DMS53 treated with DMSO at 0.1 percent for 48 hours (cell line): ENCODE measurements around the gene PLEKHA3.
"Not testable (repeated sequence)": the region's sequence is repeated elsewhere in the genome, so short reads cannot be mapped to it uniquely, and the experiment has no call there.

Source experiments
- DNase-seq: peaks from one replicate; lab custom pipeline; 2025; ENCODE audit not compliant: unreplicated experiment; lab: John Stamatoyannopoulos, UW

PLEKHA3 gene

DNA sequence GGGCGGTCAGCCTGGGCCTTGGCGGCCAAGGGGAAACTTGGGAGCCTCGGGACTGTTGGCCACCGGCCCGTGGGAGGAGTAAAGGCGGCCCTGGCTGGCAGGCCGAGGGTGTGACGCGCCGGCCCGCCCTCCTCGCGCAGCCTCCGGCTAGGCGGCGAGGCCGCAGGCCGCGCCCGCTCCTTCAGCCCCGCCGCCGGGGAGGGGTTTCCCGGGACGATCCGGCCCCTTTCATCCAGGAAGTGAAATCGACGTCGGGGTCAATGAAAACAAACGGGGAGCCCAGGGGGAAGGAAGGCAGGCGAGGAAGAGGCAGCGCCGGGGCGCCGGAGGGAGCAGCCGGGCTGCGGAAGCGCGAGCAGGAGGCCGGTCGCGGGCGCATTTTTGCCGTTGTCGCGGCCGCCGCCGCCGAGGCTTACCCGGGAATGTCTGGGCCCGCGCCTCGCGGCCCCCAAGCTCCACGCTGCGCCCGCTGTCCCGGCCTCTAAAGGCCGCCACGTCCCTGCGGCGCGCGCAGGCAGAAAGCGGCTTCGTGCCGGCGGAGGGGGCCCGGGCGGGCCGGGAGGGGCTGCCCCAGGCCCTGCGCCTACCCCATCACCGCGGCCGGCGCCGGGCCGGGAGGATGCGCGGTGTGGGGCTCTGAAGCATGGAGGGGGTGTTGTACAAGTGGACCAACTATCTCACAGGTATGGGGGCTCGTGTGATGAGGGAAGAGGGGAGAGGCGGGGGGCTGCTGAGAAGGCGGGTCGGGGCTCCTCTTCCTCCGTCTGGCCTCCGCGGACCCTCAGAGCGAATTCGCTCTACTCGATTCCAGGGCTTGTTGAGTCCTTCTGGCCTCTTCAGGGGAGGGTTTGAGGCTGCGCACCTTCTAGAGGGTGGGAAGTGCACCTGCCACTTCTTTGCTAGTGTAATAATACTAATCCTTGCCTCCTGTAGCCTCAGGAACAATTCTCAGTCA lies at the start of gene PLEKHA3:
PLEKHA3 (plus strand) TSS at position 231 of the 955 bp plus-strand sequence; CDS start at position 644, 413 bp downstream.
- DNase-seq: peak; percentile 98

DNA sequence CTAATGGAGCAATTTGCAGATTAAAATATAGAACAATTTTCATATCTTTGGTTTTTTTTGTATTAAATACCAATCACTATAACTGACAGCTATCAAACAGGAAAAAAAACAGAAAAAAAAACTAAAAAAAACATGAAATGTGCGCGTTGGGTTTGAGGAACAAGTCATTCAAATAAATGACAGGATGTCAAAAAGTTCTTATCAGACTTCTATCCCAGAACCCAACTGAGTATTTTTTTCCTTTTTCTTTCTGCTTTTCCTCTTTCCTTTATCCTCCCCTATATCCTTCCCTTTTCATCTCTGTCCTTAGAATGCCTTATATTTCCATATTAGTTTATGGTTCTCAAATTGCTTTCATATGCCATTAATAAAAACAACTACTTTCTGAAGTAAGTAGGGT lies 43.6 kb upstream of the PLEKHA3 start:
- no peak for DNase-seq

DNA sequence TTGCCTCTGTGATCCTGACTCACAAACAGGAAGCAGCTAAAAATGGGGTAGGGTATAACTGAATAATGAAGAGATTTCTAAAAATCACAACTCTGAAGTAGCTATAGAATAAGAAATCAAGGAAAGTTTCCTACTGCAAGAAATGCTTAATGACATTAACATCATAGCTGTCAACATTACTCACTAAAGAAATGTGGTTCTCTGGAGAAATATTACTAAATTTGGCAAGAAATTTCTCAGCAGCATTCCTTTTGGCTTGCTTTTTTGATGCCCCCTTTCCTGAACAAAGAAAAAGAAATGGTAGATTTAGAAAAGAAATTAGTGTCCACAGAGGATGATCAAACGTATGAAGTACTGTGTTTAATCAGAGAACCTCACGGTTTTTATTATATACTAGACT lies 38.8 kb upstream of the PLEKHA3 start:
- no peak for DNase-seq

DNA sequence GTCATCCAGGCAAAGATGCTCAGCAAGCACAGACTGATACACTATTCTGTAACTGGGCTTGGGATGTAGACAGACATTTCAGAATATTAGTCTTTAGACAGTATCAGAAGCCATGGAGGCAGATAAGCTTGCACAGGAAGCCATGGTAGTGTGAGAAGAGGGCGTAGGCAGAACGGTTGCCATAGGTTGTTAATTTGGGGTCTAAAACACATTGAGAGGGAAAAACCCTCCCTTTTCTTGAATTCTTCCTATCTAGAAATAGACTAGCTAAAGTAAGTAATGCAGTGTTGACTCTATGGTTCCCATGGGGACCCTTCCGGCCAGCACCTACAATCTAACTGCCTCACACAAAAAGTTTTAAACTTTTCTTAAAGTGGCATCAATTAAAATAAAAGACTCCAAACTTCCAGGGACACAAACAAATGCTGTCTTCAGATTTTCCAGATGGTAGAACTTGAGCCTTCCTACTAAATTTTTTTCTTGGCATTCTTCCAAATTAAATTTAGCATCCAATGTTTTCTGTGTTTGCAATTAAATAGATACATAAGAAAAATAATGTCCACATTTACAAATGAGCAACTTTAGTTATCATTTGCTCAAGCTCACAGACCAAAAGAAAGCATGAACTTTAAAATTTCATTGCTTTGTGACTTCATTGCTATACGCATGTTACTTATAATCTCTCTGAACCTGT lies 31.1 kb upstream of the PLEKHA3 start:
- no peak for DNase-seq

DNA sequence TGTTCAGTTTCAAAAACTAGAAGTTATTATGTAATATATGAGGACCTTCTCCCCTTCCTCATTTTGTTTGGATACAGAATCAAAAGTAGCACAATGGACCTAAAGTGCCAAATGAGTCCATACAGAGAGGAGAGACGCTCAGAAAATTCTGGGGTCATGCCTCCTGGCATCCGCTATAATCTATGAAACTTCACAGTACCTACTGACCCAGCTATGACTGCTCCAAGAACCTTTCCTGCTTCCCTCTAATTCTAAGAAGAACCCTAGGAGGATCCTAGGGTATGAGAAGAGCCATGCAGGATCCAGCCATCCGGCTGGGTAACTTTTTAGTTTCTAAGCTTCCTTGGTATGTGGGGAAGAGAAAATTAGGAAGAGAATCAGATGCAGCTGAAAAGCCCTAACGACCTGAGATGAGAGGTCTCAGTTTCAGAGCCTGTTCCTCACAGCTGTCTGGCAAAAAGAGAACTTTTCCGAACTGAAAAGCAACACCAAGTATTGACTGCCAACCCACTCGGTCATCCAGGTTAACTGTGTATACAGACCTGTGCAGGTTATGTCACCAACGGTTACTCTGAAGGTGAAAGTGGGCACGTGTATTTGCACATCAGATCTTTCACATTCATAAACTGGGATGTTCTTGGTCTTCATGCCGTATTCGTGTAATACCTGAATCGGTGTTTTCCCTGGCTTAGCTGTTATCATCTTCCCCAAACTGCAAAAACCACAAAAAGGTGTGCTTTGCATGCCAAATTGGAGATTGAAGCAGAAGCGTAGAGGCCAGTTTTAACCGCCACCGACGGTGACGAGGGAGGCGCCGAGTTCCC lies 30.3 kb upstream of the PLEKHA3 start:
- DNase-seq: peak; percentile 68

DNA sequence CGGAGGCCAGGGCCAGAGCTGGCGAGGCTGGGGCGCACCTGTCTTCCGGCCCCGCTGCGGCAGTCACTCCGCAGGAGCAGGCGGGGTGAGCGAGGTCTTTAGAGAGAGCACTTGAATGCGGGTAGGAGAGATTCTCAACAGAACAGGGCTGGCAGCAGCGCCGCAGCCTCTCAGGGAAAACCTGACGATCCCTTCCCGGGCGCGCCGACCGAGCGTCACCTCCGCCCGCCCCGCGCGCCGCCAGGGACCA lies 29.8 kb upstream of the PLEKHA3 start:
- DNase-seq: peak; percentile 88

DNA sequence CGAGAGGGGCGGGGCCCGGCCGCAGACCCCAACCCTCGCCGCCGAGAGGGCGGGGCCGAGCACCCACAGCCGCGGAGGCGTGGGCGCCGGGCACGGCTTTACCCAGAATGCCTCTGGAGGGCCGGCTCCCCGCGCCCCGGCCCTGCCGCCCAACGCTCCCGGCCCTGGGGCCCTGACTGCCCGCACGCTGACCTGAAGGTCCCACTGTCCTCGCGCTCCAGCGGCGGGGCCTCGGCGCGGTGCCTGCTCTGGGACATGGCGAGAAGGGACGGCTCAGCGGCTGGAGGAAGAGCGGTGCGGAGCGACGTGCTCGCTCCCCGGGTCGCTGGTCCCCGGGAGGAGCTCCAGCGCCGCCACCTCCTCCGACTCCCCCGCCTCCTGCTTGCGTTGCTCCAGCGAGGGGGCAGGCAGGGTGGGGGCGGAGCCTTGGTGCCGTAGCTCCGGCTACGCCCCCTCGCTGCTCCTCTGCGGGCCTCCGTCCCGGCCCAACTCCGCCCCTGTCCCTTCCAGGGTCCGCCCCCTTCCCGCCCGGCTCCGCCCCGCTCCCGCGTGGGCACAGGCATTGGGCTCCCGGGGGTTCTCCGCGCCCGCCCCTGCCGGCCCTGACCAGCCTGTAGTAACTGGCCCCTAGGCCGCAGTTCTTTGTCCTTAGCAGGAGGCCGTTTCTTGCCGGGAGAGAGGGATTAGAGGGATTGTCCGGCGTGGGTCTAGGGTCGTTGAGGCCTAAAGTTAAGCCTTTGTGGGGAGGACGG lies 29.3 kb upstream of the PLEKHA3 start, which contains the start of the genes PJVK and PRKRA:
PJVK (plus strand) TSS at position 605 of the 752 bp plus-strand sequence. CDS start 2,032 bp downstream, outside the sequence.
PRKRA (minus strand) TSS at position 402 of the 752 bp plus-strand sequence; CDS start at position 257, 145 bp downstream.
- DNase-seq: peak; percentile 96

DNA sequence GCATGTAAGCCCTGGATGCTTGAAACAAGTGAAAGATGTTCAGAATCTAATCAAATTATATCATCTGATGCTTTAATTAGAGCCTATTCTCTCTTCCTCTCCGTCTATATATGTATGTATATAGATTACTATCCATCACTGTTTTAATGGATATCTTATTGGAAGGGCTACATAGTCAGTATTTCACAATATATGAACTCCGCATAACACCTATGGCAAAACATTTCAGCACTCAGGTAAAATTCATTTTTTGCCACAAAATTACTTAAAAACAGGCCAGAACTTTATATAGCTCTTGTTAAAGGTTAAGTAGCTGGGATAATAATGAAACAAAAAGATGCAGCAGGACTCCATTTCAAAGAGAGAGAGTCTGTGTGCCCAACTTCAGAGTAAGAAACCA lies 27.9 kb upstream of the PLEKHA3 start:
- DNase-seq: no peak

DNA sequence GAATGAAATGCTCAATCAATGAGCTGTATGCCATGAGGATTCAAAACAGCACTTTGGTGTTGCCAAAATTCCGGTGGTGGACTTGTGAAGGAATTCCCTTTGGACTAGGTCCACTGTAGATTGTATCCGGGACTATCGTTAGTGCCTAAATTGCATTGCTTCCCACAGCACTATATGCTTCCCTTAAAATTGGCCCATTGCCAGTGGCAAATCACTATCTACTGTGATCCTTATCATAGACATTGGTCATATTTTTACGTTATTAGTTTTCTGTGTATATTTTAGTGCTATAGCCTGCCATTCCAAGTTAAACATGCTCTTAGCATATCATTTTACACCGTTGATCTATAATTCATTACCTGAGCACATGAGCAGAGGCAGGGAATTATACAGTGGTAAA lies 27.4 kb upstream of the PLEKHA3 start:
- no peak for DNase-seq

DNA sequence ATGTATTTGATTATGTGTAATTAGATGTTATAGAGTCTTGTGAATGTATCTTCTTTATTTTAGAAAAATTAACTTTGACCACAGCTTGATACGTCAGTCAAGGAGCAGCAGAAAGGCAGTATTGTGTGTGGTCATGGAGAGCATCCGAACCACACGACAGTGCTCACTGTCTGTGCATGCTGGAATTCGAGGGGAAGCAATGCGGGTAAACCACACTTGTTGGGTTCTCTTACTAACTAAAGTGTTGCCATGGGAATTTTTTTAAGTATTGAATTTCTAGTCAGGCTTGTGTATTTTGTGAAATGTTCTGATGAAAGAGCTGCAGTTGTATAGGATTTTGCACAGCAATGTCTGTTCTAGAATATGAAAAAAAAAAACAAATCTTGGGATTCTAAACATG lies 24.3 kb upstream of the PLEKHA3 start:
- DNase-seq: no peak

DNA sequence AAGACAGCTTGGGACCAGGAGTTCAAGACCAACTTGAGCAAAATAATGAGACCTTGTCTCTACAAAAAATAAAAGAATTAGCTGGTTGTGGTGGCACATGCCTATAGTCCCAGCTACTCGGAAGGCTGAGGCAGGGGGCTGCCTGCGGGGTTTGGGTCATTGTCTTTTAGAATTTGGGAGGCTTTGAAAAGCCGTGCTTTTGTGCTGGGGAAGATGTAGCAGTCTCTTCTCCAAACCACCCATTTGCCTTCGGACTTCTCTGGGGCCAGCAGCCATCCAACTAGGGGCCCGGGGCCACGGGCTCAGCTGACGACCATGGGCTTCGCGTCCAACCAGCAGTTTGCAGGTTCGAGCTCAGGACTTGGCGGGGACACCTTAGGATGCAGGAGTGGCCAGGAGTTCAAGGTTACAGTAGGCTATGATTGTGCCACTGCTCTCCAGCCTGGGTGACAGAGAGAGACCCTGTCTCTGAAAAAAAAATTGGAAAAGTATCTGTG lies 22.8 kb upstream of the PLEKHA3 start:
- DNase-seq: no peak

DNA sequence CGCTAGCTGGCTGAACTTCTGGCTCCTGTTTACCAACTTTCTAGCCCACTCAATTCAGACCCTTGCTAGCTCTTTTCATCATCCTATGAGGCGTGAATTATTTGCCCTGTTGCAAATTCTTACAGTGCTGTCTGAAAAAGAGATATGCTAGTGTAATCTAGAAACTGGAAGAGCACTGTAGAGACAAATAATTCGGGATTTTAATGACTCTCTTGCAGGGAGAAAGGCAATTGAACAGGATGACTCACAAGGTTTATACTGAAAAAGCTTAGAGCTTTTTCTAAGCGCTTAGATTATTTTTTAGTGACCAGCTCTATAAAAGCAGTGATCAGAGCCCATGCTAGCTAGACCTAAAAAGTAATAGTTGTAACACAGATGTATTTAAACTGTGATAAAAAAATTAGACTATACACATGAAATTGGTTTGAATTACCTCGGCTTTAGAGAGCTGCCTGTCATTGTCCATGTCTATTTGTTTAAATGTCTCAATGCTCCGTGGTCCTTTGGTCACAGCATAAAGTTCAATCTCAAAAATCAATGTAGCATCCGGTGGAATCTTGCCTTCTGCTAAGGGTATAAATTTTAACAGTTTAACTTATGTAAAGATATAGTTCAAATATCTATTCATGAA lies 10.9 kb upstream of the PLEKHA3 start:
- no peak for DNase-seq

DNA sequence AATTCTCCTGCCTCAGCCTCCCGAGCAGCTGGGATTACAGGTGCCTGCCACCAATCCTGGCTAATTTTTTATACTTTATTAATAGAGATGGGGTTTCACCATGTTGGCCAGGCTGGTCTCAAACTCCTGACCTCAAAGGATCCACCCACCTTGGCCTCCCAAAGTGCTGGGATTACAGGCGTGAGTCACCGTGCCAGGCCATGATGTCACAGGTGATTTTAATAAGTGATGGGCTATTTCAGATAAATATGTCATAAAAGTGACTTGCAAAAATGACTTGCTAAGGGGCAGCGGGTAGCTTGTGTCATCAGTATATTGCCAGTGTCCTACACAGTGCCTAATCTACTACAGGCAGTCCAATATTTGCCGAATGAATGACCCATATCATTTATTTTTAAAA lies 8.9 kb upstream of the PLEKHA3 start:
- not testable (repeated sequence) for DNase-seq

DNA sequence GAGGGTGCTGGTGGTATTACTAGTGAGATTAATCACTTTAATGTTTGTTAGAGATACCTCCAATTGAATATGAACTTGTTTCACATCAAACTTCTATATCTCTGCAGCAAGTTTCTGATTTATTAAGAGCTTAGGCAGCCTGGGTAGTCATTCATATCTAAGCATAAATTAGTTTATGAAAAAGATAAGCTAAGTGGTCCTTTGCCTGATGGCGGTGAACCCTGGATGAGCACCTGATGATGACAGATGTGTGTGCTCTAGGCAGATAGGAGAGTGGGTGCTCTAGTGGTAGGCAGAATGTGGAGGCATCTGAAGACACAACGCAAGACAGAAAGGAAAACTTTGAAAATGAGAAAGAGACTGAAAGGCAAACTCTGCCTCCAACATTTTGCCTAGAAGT lies 6.9 kb upstream of the PLEKHA3 start:
- no peak for DNase-seq

DNA sequence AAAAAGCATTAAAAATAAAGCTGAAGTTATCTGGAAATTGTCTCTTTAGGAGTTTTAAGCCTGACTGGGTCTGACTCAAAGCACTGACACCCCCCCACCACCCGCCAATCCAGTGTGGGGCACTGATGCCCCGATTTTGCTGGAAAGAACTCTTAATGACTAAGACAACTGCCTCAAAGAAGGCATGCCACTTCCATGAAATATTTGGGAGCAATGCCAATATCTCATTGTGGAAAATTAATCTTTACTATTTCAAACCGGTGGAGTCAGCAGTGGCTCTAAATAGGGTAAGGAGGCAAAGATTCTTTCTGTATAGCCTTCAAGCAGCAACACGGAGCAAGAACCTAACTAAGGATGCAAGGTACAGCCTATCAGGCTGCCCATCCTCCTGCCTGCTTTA lies 6.3 kb upstream of the PLEKHA3 start:
- no peak for DNase-seq

DNA sequence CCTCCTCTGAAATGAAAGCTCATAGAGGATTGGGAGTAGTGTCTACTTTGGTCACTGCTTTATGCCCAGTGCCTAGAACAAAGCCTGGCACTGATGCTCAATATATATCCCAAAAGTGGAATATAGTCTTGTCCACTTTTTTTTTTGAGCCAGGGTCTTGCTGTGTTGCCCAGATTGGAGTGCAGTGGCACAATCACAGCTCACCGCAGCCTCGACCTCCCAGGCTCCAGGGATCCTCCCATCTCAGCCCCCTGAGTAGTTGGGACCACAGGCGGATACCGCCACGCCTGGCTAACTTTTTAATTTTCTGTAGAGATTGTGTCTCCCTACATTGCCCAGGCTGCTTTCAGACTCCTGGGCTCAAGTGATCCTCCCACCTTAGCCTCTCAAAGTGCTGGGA lies 5.7 kb upstream of the PLEKHA3 start:
- DNase-seq: no peak

DNA sequence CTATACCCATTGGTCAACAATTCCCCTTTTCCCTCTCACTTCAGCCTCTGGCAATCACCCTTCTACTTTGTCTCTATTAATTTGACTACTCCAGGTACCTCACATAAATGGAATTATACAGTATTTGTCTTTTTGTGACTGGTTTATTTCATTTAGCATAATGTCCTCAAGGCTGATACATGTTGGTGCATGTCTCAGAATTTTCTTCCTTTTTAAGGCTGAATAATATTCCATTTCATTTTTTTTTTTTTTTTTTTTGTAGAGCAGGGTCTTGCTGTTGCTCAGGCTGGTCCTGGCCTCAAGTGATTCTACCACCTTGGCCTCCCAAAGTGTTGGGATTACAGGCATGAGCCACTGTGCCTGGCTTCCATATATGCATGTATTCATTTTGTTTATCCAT lies 3.8 kb upstream of the PLEKHA3 start:
- no peak for DNase-seq

DNA sequence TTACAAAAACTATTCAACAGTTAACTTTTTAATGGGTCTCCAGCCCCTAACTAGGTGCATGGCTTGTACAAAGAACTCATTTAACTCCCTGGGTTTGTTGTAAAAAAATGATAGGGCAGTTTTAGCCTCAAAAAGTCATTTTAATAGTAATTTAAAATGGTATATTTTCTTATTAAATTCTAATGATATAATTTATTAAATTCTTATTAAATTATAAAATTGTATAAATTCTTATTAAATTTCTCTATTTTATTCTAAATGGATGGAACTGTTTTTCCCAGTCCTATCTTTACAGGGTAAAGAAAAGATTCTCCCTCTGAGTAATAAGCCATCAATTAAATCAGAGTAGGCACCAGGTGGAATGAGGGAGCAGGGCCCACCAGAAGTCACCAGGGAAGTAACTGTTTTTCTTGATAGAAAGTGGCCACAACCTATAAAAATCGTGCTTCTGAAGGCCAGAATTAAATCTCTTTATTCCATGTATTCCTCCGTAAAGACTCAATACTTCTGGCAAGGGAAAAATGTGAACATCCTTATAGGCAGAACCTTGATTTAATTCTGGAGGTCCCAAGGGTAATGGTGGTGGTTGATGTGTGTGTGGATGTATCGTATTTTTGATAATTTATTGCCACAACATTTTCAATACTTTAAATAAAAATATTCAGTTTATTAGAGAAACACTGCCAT lies 2.7 kb upstream of the PLEKHA3 start:
- DNase-seq: peak; percentile 22

DNA sequence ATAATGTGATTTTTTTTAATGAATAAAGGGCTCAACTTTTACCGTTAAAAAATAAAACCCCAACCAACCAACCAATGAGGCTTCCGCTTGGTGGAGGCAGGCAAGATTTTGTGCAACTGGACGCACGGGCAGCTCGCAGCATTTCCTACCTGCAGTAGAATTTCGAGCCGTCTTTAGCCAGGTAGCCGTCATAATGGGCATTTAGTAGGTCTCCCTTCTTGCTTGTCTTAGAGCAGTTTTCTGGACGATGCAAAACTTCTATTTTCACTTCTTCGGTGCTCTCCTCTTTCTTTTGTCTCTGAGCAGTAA lies 2.2 kb upstream of the PLEKHA3 start:
- peak; percentile 50 for DNase-seq
